GM12874 (cell line): Measurements from ENCODE around the gene CSMD2.
A peak's percentile ranks its signal among the peaks of the same experiment; 100 is the strongest.

ENCODE experiments used
- TF ChIP-seq, protein P1 (sequence below): IDR thresholded peaks from 2 replicates; pipeline ENCODE4 v1.5.1; 2011; ENCODE audit warnings: low read depth, mild to moderate bottlenecking, control low read depth, low read length, moderate library complexity; ENCODE audit not compliant: insufficient read depth

Gene CSMD2

DNA sequence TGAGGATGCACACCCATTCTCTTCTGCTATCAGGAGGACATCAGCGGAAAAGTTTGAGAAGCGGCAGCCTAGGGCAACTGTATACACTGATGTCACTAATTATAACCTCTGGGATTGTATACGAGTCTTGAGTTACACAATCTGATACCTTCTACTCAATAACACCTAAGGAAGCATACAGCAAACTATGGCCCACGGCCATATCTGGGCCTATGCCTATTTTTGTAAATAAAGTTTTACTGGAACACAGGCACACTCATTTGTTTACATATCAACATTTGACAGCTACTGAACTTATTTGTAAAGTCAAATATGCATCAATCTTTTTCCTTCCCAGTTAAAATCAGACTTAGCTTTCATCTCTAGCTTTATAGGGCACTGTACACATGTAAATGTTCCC is 505.4 kb downstream of the CSMD2 start:
- TF ChIP-seq, protein P1, sequence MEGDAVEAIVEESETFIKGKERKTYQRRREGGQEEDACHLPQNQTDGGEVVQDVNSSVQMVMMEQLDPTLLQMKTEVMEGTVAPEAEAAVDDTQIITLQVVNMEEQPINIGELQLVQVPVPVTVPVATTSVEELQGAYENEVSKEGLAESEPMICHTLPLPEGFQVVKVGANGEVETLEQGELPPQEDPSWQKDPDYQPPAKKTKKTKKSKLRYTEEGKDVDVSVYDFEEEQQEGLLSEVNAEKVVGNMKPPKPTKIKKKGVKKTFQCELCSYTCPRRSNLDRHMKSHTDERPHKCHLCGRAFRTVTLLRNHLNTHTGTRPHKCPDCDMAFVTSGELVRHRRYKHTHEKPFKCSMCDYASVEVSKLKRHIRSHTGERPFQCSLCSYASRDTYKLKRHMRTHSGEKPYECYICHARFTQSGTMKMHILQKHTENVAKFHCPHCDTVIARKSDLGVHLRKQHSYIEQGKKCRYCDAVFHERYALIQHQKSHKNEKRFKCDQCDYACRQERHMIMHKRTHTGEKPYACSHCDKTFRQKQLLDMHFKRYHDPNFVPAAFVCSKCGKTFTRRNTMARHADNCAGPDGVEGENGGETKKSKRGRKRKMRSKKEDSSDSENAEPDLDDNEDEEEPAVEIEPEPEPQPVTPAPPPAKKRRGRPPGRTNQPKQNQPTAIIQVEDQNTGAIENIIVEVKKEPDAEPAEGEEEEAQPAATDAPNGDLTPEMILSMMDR, result no peak

DNA sequence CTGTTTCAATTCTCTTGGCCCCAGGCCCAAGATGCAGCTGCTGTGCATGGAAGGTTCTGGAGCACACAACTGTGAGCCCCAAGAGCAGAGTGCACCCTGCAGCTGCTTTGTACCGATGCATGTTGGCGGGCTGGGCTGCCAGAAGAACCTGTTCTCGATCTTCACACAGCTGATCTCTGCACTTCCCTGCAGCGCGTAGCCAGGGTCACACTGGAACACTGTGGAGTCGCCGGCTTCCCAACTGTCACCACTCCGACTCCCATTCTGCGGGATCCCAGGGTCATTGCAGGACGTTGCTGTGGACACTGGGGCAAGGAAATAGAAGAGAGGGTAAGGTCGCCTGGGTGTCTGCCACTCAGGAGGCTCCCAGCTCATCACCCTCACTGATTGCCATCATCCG is 507.2 kb downstream of the CSMD2 start:
- TF ChIP-seq, protein P1, result no peak

- TF ChIP-seq, protein P1, result no peak
These were observed 508.5 kb downstream of the CSMD2 start for GRCh38 chr1:33656467-33657005.

- TF ChIP-seq, protein P1, result no peak
These were observed 509.5 kb downstream of the CSMD2 start for GRCh38 chr1:33655496-33655895.

DNA sequence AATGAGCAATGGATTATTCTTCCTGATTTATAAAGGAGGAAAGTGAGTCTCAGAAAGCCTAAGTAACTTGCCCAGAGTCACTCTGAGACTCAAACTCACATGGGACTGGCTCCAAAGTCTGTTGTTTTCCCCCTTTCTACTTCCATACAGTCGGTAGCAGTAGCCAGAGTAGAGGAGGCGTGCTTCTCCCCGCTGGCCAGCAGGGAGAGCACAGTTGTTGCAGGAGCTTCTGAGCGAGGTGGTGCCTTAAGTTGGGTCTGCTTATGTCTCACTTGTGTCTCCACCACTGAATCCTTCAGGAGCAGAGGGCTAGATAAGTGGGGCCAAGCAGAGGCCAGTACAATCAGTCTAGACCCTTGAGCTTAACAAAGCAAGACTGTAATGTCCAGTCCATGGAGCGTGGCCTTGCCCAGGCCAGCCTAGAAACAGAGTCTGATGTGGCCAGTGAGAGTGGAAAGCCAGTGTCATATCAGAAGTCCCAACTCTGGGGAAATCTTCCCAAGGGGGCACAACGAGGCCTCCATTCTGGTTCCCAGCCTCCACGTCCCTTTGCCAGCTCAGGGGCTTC is 510.7 kb downstream of the CSMD2 start:
- TF ChIP-seq, protein P1, result peak; percentile 15; the same call in 1 of the 2 replicates

- TF ChIP-seq, protein P1, result no peak
These were observed 511.8 kb downstream of the CSMD2 start for GRCh38 chr1:33653226-33653625.

GRCh38 chr1:33650708-33651107 is 514.3 kb downstream of the CSMD2 start:
- TF ChIP-seq, protein P1, result no peak
